DMS79 treated with DMSO at 0.1 percent for 48 hours (cell line): Measurements from ENCODE around the gene CDC42EP5.
"Not testable (repeated sequence)": the region's sequence is repeated elsewhere in the genome, so short reads cannot be mapped to it uniquely, and the experiment has no call there.

Source experiments
- DNase-seq: peaks from one replicate; lab custom pipeline; 2025; lab: John Stamatoyannopoulos, UW

CDC42EP5 gene

GRCh38 chr19:54448040-54448773 is 24.9 kb downstream of the CDC42EP5 start:
- DNase-seq: peak; percentile 24

GRCh38 chr19:54446349-54446748 is 26.7 kb downstream of the CDC42EP5 start:
- not testable (repeated sequence) for DNase-seq

GRCh38 chr19:54444737-54445136 is 28.4 kb downstream of the CDC42EP5 start:
- DNase-seq: no peak

- DNase-seq: no peak
Measured at GRCh38 chr19:54440641-54441040, 32.5 kb downstream of the CDC42EP5 start.

GRCh38 chr19:54439174-54439851 is 33.8 kb downstream of the CDC42EP5 start:
- no peak for DNase-seq

- no peak for DNase-seq
Measured at GRCh38 chr19:54436628-54437252, 36.4 kb downstream of the CDC42EP5 start.

- DNase-seq: no peak
Measured at GRCh38 chr19:54436031-54436523, 37.0 kb downstream of the CDC42EP5 start.

GRCh38 chr19:54435551-54436016 is 37.5 kb downstream of the CDC42EP5 start:
- no peak for DNase-seq

- no peak for DNase-seq
Measured at GRCh38 chr19:54434873-54435214, 38.3 kb downstream of the CDC42EP5 start.

GRCh38 chr19:54434112-54434872 is 38.8 kb downstream of the CDC42EP5 start:
- no peak for DNase-seq

GRCh38 chr19:54433697-54434096 is 39.4 kb downstream of the CDC42EP5 start:
- DNase-seq: no peak

GRCh38 chr19:54432144-54432738 is 40.9 kb downstream of the CDC42EP5 start:
- no peak for DNase-seq

- peak; percentile 20 for DNase-seq
Measured at GRCh38 chr19:54431255-54431838, 41.7 kb downstream of the CDC42EP5 start.

- no peak for DNase-seq
Measured at GRCh38 chr19:54430306-54431254, 42.5 kb downstream of the CDC42EP5 start.

GRCh38 chr19:54429545-54430227 is 43.4 kb downstream of the CDC42EP5 start:
- DNase-seq: no peak

GRCh38 chr19:54429176-54429495 is 44.0 kb downstream of the CDC42EP5 start:
- DNase-seq: no peak

GRCh38 chr19:54428323-54429175 is 44.5 kb downstream of the CDC42EP5 start:
- no peak for DNase-seq

GRCh38 chr19:54427586-54427985 is 45.5 kb downstream of the CDC42EP5 start:
- no peak for DNase-seq
